Peyer's patch (tissue), 4 donors: ENCODE data around the gene NECAB3. TPM values are rescaled to one million over a fixed set of nuclear protein-coding genes. Genes with fewer than 3 reads are reported as not detected.

Experiments used
- DNase-seq, 3 donors: peaks; one replicate each; pipeline ENCODE4 v3.0.0-alpha.2; 2017 to 2019
- H3K27ac ChIP-seq, 4 donors: fragments of 200-600 bp; sonication (generic); one replicate each; pipeline ENCODE4 v1.5.1; 2016 to 2019
- H3K27me3 ChIP-seq, 2 donors: fragments of 200-600 bp; sonication (generic); one replicate each; pipeline ENCODE4 v1.5.1; 2019
- H3K36me3 ChIP-seq, 3 donors: fragments of 200-600 bp; sonication (generic); one replicate each; pipeline ENCODE4 v1.5.1; 2016 to 2019
- H3K4me1 ChIP-seq, 4 donors: fragments of 200-600 bp; sonication (generic); one replicate each; pipeline ENCODE4 v1.5.1; 2016 to 2019
- H3K4me3 ChIP-seq, 4 donors: fragments of 200-600 bp; sonication (generic); 1 replicate in 3 of 4; 2 replicates in 1 of 4; pipeline ENCODE4 v1.5.1; 2016 to 2019; ENCODE audit warnings: mild to moderate bottlenecking in 1 of 4
- H3K9me3 ChIP-seq, 4 donors: fragments of 200-600 bp; sonication (generic); one replicate each; pipeline ENCODE4 v1.5.1; 2016 to 2019; ENCODE audit warnings: mild to moderate bottlenecking in 1 of 4
- CTCF ChIP-seq, 6 experiments: fragments of 450-650 bp in 4 of 6; fragments of 200-600 bp in 2 of 6; sonication (generic) in 1 of 6; IDR thresholded peaks; one replicate each; pipeline ENCODE4 v1.5.1; 2017 to 2019; ENCODE audit warnings: antibody characterized with exemption in 6 of 6, mild to moderate bottlenecking in 3 of 6, moderate library complexity in 1 of 6
- POLR2A ChIP-seq, 2 donors: fragments of 450-650 bp; IDR thresholded peaks; one replicate each; pipeline ENCODE4 v1.5.1; 2017; ENCODE audit warnings: antibody characterized with exemption in 2 of 2, mild to moderate bottlenecking in 2 of 2, moderate library complexity in 2 of 2
- total RNA-seq, 4 donors: library from RNA; depleted of rRNA; stranded (reverse); fragments of >200 nt; gene quantifications; one replicate each; pipeline ENCODE4 v1.1.0, GENCODE V29; 2016

NECAB3 gene
- total RNA-seq, 4 donors from 2014 or later: 77.1 to 146 (median 110) TPM

GRCh38 chr20:33655164-33655563 is 19.1 kb downstream of the NECAB3 start:
- peaks cover 0 to 43% (median 2%) of the 10 kb centered on the region in 4 donors for H3K4me1 ChIP-seq
- no peaks in the 10 kb centered on the region for H3K9me3 ChIP-seq
- DNase-seq: no peak
- no peak overlapping the region for H3K4me3 ChIP-seq
- TF ChIP-seq POLR2A (IDR thresholded peaks at IDR 0.05): no peak
- peak overlapping the region in 3 of 4 donors; percentile 13 to 71 (median 57) for H3K27ac ChIP-seq
- no peaks in the 10 kb centered on the region for H3K27me3 ChIP-seq
- H3K36me3 ChIP-seq: peaks cover 0 to 36% (median 0%) of the 10 kb centered on the region in 3 donors

GRCh38 chr20:33654680-33655161 is 19.5 kb downstream of the NECAB3 start:
- peak overlapping the region in 3 of 4 donors; percentile 13 to 71 (median 57) for H3K27ac ChIP-seq
- TF ChIP-seq CTCF (IDR thresholded peaks at IDR 0.05) (no peak), POLR2A (IDR thresholded peaks at IDR 0.05) (no peak)
- no peak for DNase-seq
- H3K27me3 ChIP-seq: no peaks in the 10 kb centered on the region
- peaks cover 0 to 32% (median 0%) of the 10 kb centered on the region in 3 donors for H3K36me3 ChIP-seq
- peaks cover 0 to 45% (median 2%) of the 10 kb centered on the region in 4 donors for H3K4me1 ChIP-seq
- no peaks in the 10 kb centered on the region for H3K9me3 ChIP-seq
- no peak overlapping the region for H3K4me3 ChIP-seq

- TF ChIP-seq CTCF (IDR thresholded peaks at IDR 0.05): no peak
- TF ChIP-seq POLR2A (IDR thresholded peaks at IDR 0.05): peak in 1 of 2 donors; percentile 40
- Histone ChIP-seq H3K27me3 (no peaks in the 10 kb centered on the region), H3K36me3 (peaks cover 0 to 25% (median 0%) of the 10 kb centered on the region in 3 donors), H3K9me3 (no peaks in the 10 kb centered on the region), H3K4me1 (peaks cover 0 to 45% (median 2%) of the 10 kb centered on the region in 4 donors), H3K27ac (peak overlapping the region in 3 of 4 donors; percentile 57 to 71 (median 57)), H3K4me3 (peak overlapping the region in 1 of 4 donors; percentile 13)
- DNase-seq: peak in 2 of 3 donors; percentile 94
Observed at GRCh38 chr20:33653900-33654596, 20.2 kb downstream of the NECAB3 start.

GRCh38 chr20:33653218-33653899 is 20.9 kb downstream of the NECAB3 start:
- TF ChIP-seq CTCF (IDR thresholded peaks at IDR 0.05): peak; percentile 56 to 80 (median 70)
- TF ChIP-seq POLR2A (IDR thresholded peaks at IDR 0.05): no peak
- H3K4me1 ChIP-seq: peaks cover 0 to 50% (median 2%) of the 10 kb centered on the region in 4 donors
- H3K9me3 ChIP-seq: no peaks in the 10 kb centered on the region
- no peaks in the 10 kb centered on the region for H3K27me3 ChIP-seq
- H3K4me3 ChIP-seq: peak overlapping the region in 2 of 4 donors; percentile 9 to 13
- peaks cover 0 to 19% (median 0%) of the 10 kb centered on the region in 3 donors for H3K36me3 ChIP-seq
- H3K27ac ChIP-seq: peak overlapping the region in 3 of 4 donors; percentile 57 to 71 (median 57)
- DNase-seq: peak; percentile 55 to 78 (median 71)

GRCh38 chr20:33651562-33652048 is 22.6 kb downstream of the NECAB3 start:
- no peaks in the 10 kb centered on the region for H3K9me3 ChIP-seq
- peak overlapping the region in 1 of 4 donors; percentile 36 for H3K27ac ChIP-seq
- peaks cover 0 to 8% (median 0%) of the 10 kb centered on the region in 3 donors for H3K36me3 ChIP-seq
- H3K27me3 ChIP-seq: no peaks in the 10 kb centered on the region
- DNase-seq: no peak
- H3K4me1 ChIP-seq: peaks cover 0 to 59% (median 2%) of the 10 kb centered on the region in 4 donors
- no peak overlapping the region for H3K4me3 ChIP-seq
- no peak for TF ChIP-seq CTCF (IDR thresholded peaks at IDR 0.05)
- TF ChIP-seq POLR2A (IDR thresholded peaks at IDR 0.05): no peak
